Pancreas (tissue), 10 donors: ENCODE results near the gene PTCH2. TPM values are rescaled to one million over a fixed set of nuclear protein-coding genes. Genes with fewer than 3 reads are reported as not detected.
A peak's percentile ranks its signal among the peaks of the same experiment; 100 is the strongest.
"Not testable (repeated sequence)": the region's sequence is repeated elsewhere in the genome, so short reads cannot be mapped to it uniquely, and the experiment has no call there.

ENCODE experiments used
- ATAC-seq, 4 donors: fragments of 200-7000 bp; cut with Tn5 transposase; one replicate each; pipeline versions ENCODE4 v1.8.0 to v1.9.1; 2020; ENCODE audit warnings: mild to moderate bottlenecking in 4 of 4, moderate library complexity in 4 of 4
- DNase-seq, 6 donors: peaks; one replicate each; pipeline ENCODE4 v3.0.0-alpha.2; 2020
- FAIRE-seq: peaks from 2 replicates; lab custom pipeline; 2012; peaks lifted over from hg19 to GRCh38; lab: Jason Lieb, UNC
- H3K27ac ChIP-seq, 4 donors: fragments of 200-600 bp; sonication (generic); 1 replicate in 3 of 4; 2 replicates in 1 of 4; pipeline versions ENCODE4 v1.5.0 to v1.8.0; 2020
- H3K27me3 ChIP-seq, 4 donors: fragments of 200-600 bp; one replicate each; pipeline ENCODE4 v1.8.0; 2021
- H3K36me3 ChIP-seq, 3 donors: fragments of 200-600 bp; sonication (generic) in 1 of 3; one replicate each; pipeline versions ENCODE4 v1.5.0 to v1.8.0; 2020 to 2021
- H3K4me1 ChIP-seq, 3 donors: fragments of 200-600 bp; one replicate each; pipeline ENCODE4 v1.8.0; 2021
- H3K4me3 ChIP-seq, 4 donors: fragments of 200-600 bp; sonication (generic) in 2 of 4; one replicate each; pipeline versions ENCODE4 v1.5.0 to v1.8.0; 2020 to 2021
- H3K9me3 ChIP-seq, 4 donors: fragments of 200-600 bp; one replicate each; pipeline ENCODE4 v1.8.0; 2021
- WGBS, 2 donors: extraction: QIAGEN DNeasy Blood & Tissue Kit; methylation state at CpG; one replicate each; pipeline ENCODE4 v1.1.7; 2013; 5-methylcytosine and 5-hydroxymethylcytosine counted together
- intact Hi-C, 3 donors: fragments of 100-400 bp; cut with DNase I; formaldehyde crosslinking; loops; one replicate each; pipeline versions ENCODE4 v1.11.1 to v1.14.2; 2022
- polyA plus RNA-seq, 2 donors: library from polyadenylated mRNA; stranded (reverse); fragments of 200-250 nt; gene quantifications; one replicate each; pipeline ENCODE4 v1.2.3, GENCODE V29; 2013
- total RNA-seq, 6 donors: library from RNA; stranded (reverse); fragmentation: NEBNext Ultra II Directional in 4 of 6; extraction: Animal tissue kit (Norgen Biotek cat#: 25700) in 4 of 6; gene quantifications; one replicate each; pipeline versions ENCODE4 v1.2.1 to v1.2.4, GENCODE V29; 2021 to 2023
- TF ChIP-seq, protein P1 (sequence below), 4 donors: fragments of 200-600 bp; sonication (generic) in 3 of 4; IDR thresholded peaks; one replicate each; pipeline versions ENCODE4 v1.5.0 to v1.8.0; 2021; ENCODE audit warnings: antibody characterized with exemption in 4 of 4
- donor health status: healthy with polysubstance abuse.
- donor health status: DM: no; HTN: no; CAD: no; lungs with moderate emphysema.
- donor health status: DM: no; HTN: no; CAD: no.
- donor health status: control.
- donor health status: control.
- donor health status: Bipolar disorder and iron deficiency.
- donor health status: DM: yes; HTN: yes; CAD: no.
- donor health status: DM: no; HTN: no; CAD: no.
- donor health status: DM: no; HTN: no; CAD: no.
- donor health status: DM: yes; HTN: yes; CAD: no.

Gene PTCH2
- total and polyA plus RNA-seq, 8 donors = 0.16 to 1.8 (median 0.38) TPM

DNA sequence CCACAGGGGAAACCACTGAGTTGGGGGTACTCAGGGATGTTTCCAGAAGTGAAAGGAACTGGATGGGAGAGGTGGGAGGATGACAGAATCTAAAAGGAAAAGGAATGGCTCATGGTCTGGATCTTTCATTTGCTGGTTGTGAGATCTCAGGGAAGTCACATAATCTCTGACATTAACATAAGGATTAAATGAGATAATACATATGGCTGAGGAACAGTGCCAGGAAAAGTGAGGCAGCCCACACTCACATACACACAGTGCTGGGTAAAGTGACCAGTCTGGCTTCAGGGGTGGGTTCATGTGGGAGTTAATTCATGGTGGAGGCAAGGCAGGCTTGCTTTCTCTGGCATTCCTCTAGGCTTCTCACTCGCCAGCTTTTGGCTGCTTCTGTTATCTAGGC lies 3.9 kb upstream of the PTCH2 start:
- intact Hi-C loops = no loop called here
- ATAC-seq (no peak), DNase-seq (no peak), FAIRE-seq (no peak)
- TF ChIP-seq, protein P1, sequence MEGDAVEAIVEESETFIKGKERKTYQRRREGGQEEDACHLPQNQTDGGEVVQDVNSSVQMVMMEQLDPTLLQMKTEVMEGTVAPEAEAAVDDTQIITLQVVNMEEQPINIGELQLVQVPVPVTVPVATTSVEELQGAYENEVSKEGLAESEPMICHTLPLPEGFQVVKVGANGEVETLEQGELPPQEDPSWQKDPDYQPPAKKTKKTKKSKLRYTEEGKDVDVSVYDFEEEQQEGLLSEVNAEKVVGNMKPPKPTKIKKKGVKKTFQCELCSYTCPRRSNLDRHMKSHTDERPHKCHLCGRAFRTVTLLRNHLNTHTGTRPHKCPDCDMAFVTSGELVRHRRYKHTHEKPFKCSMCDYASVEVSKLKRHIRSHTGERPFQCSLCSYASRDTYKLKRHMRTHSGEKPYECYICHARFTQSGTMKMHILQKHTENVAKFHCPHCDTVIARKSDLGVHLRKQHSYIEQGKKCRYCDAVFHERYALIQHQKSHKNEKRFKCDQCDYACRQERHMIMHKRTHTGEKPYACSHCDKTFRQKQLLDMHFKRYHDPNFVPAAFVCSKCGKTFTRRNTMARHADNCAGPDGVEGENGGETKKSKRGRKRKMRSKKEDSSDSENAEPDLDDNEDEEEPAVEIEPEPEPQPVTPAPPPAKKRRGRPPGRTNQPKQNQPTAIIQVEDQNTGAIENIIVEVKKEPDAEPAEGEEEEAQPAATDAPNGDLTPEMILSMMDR (IDR thresholded peaks at IDR 0.05) = no peak
- H3K4me3 ChIP-seq = no peak overlapping the region
- H3K27me3 ChIP-seq = no peaks in the 10 kb centered on the region
- no peaks in the 10 kb centered on the region for H3K4me1 ChIP-seq
- H3K36me3 ChIP-seq = peaks cover 0 to 10% (median 0%) of the 10 kb centered on the region in 3 donors
- H3K27ac ChIP-seq = no peak overlapping the region
- WGBS, 2 donors = 97 to 100% methylated on average over 1 of the region's 1 CpG
- H3K9me3 ChIP-seq = no peaks in the 10 kb centered on the region

DNA sequence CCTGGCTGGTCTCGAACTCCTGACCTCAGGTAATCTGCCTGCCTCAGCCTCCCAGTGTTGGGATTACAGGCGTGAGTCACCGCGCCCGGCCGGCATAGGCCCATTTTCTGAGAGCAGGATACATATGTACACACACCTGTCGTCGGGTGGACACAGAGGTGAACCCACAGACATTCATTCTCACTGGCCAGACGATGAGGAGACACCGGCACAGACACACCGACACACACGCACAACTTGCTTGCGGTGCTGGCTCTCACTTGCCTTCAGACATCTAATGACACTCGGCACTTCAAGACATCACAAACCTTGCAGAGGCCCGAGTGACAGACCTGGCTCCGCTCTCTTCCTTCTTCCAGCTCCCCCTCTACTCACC lies 579 bp downstream of the PTCH2 start:
- FAIRE-seq (no peak), DNase-seq (no peak), ATAC-seq (peak; percentile 17 to 47 (median 30))
- TF ChIP-seq, protein P1 (IDR thresholded peaks at IDR 0.05) = no peak
- WGBS, 2 donors = 62 to 65% methylated on average over 16 of the region's 16 CpGs
- Histone ChIP-seq H3K9me3 (no peaks in the 10 kb centered on the region), H3K27ac (no peak overlapping the region), H3K4me1 (no peaks in the 10 kb centered on the region), H3K36me3 (no peaks in the 10 kb centered on the region), H3K4me3 (peak overlapping the region in 2 of 4 donors; percentile 35 to 57), H3K27me3 (no peaks in the 10 kb centered on the region)
- intact Hi-C loops = loop anchor here in 1 of 3 donors (5.0 kb wide), 1 partner anchor 55 kb away; the partner anchor contains the start of gene BEST4

DNA sequence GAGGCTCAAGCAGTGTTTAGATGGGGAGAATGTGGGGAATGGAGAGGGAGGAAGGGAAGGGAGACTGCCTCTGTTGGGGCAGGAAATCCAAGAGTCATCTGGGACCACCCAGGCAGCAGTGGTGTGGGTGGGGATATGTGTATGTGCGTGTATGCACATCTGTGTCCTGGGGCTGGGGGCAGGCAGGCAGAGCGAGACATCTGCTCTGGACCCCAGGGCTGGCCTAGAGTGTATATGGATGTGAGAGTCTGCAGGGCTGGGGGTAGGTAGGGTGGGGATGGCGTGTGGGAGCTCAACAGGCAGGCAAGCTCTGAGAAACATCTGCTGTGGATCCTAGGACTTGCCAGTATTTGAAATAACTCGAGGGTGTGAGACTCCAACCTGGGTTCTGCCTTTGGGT lies 3.5 kb downstream of the PTCH2 start:
- WGBS, 2 donors = 62 to 64% methylated on average over 4 of the region's 4 CpGs
- no peaks in the 10 kb centered on the region for H3K27me3 ChIP-seq
- no peak for FAIRE-seq
- TF ChIP-seq, protein P1 (IDR thresholded peaks at IDR 0.05) = no peak
- ATAC-seq = no peak
- no peak for DNase-seq
- H3K27ac ChIP-seq = no peak overlapping the region
- no peaks in the 10 kb centered on the region for H3K9me3 ChIP-seq
- H3K4me3 ChIP-seq = no peak overlapping the region
- no peaks in the 10 kb centered on the region for H3K36me3 ChIP-seq
- intact Hi-C loops = loop anchor here in 1 of 3 donors (10.0 kb wide), 1 partner anchor 165 kb away; no protein-coding TSS in a partner anchor
- H3K4me1 ChIP-seq = no peaks in the 10 kb centered on the region

DNA sequence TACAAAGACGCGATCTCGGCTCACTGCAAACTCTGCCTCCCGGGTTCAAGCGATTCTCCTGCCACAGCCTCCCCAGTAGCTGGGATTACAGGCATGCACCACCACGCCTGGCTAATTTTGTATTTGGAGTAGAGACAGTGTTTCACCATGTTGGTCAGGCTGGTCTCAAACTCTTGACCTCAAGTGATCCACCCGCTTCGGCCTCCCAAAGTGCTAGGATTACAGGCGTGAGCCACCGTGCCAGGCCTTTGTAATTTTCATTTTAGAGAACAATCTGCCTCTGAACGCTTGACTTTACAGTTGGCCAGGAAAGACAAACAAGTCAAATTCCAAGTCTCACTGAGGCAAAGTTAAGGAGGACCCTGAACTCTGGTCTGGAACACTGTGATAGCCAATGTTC lies 4.8 kb downstream of the PTCH2 start:
- intact Hi-C loops = loop anchor here in 1 of 3 donors (10.0 kb wide), 1 partner anchor 167 kb away; no protein-coding TSS in a partner anchor
- not testable (repeated sequence) for H3K4me3 ChIP-seq, FAIRE-seq, H3K4me1 ChIP-seq, H3K27me3 ChIP-seq, H3K9me3 ChIP-seq, H3K36me3 ChIP-seq, H3K27ac ChIP-seq, DNase-seq, ATAC-seq
- 88 to 92% methylated on average over 11 of the region's 11 CpGs for WGBS, 2 donors

DNA sequence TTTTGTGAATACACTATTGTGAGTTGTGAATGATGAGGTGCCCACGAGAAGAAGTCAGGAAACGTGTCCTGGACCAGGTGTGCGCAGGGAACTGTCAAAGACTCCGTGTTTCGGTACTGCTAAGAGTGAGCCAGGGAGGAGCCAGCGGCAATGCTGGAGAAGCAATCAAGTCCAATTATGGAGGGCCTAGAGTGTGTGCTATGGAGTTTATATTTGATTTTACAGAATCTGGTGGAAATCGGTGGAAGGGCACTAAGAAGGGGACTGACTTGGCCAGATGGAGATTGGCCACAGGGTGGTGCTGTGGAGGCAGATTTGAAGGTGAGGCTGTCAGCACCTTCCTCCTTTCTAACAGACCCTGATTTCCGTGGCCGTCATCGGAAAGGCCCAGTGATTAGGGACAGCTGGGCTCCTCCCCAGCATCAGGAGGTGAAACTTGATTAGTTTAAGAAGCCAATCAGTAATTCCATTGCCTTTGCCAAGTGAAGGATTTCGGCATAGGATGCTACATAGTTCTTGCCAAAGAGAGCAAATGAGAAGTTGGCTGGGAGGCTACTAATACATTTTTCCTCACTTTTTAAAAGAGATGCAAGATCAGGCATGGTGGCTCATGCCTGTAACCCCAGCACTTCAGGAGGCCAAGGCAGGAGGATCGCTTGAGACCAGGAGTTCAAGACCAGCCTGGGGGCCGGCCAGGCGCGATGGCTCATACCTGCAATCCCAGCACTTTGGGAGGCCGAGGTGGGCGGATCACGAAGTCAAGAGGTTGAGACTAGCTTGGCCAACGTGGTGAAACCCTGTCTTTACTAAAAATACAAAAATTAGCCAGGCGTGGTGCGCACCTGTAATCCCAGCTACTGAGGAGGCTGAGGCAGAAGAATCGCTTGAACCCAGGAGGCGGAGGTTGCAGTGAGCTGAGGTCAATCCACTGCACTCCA lies 7.0 kb downstream of the PTCH2 start:
- no peak overlapping the region for H3K4me3 ChIP-seq
- 56 to 59% methylated on average over 23 of the region's 23 CpGs for WGBS, 2 donors
- H3K4me1 ChIP-seq = no peaks in the 10 kb centered on the region
- DNase-seq (peak; percentile 74 to 91 (median 86)), ATAC-seq (peak; percentile 89 to 97 (median 95)), FAIRE-seq (no peak)
- intact Hi-C loops = loop anchor here in 1 of 3 donors (10.0 kb wide), 1 partner anchor 169 kb away; no protein-coding TSS in a partner anchor
- no peaks in the 10 kb centered on the region for H3K27me3 ChIP-seq
- no peak overlapping the region for H3K27ac ChIP-seq
- no peaks in the 10 kb centered on the region for H3K9me3 ChIP-seq
- no peaks in the 10 kb centered on the region for H3K36me3 ChIP-seq
- TF ChIP-seq, protein P1 (IDR thresholded peaks at IDR 0.05) = peak; percentile 71 to 85 (median 82)
